H1 (cell line): ENCODE measurements around the gene CREB3L4. TPM values are rescaled to one million over a fixed set of nuclear protein-coding genes. Genes with fewer than 3 reads are reported as not detected.
"Not testable (repeated sequence)": the region's sequence is repeated elsewhere in the genome, so short reads cannot be mapped to it uniquely, and the experiment has no call there.

Experiments used
- CTCF ChIA-PET: fragments of 300-600 bp; sonication (Branson Sonifier 250); formaldehyde crosslinking; loops from one replicate; lab custom pipeline; 2021; ENCODE audit not compliant: partially characterized antibody; lab: Charles Lee
- POLR2A ChIA-PET: fragments of 300-600 bp; sonication (Branson Sonifier 250); formaldehyde crosslinking; loops from one replicate; lab custom pipeline; 2021; ENCODE audit warnings: inconsistent platforms; ENCODE audit not compliant: partially characterized antibody; lab: Charles Lee
- DNase-seq, 2 experiments: peaks; one replicate each; pipeline versions ENCODE4 v3.0.0 to v3.0.0-alpha.2; 2010 to 2022; ENCODE audit warnings: low spot score in 2 of 2, low read depth in 1 of 2, mixed read lengths in 1 of 2
- FAIRE-seq: peaks from 2 replicates; lab custom pipeline; 2011; peaks lifted over from hg19 to GRCh38; lab: Jason Lieb, UNC
- H2AFZ ChIP-seq: 2 replicates; pipeline ENCODE4 v1.8.1; 2012; ENCODE audit warnings: low read length, inconsistent platforms
- H2AK5ac ChIP-seq: 2 replicates; pipeline ENCODE4 v1.6.1; 2013; ENCODE audit warnings: low read depth, low read length
- H2BK120ac ChIP-seq: replicated peaks from 2 replicates; pipeline ENCODE3; 2013; ENCODE audit warnings: low read depth, low read length, inconsistent platforms
- H2BK12ac ChIP-seq: 2 replicates; pipeline ENCODE4 v1.6.1; 2013; ENCODE audit warnings: low read depth, low read length
- H2BK15ac ChIP-seq: 2 replicates; pipeline ENCODE4 v1.6.1; 2013; ENCODE audit warnings: low read length
- H2BK20ac ChIP-seq: 2 replicates; pipeline ENCODE4 v1.6.1; 2013; ENCODE audit warnings: low read length
- H2BK5ac ChIP-seq: 2 replicates; pipeline ENCODE4 v1.6.1; 2013; ENCODE audit warnings: low read depth, low read length
- H3K14ac ChIP-seq: 2 replicates; pipeline ENCODE4 v1.6.1; 2013; ENCODE audit warnings: inconsistent platforms; ENCODE audit not compliant: insufficient read length
- H3K18ac ChIP-seq: 2 replicates; pipeline ENCODE4 v1.6.1; 2013; ENCODE audit warnings: low read length; ENCODE audit errors: extremely low read depth
- H3K23ac ChIP-seq: 2 replicates; pipeline ENCODE4 v1.6.1; 2013; ENCODE audit warnings: inconsistent platforms; ENCODE audit not compliant: insufficient read length
- H3K23me2 ChIP-seq: 2 replicates; pipeline ENCODE4 v1.6.1; 2013; ENCODE audit warnings: low read depth, low read length
- H3K27ac ChIP-seq: 2 replicates; pipeline ENCODE4 v1.6.1; 2011; ENCODE audit warnings: low read depth, low read length, inconsistent platforms
- H3K27me3 ChIP-seq, 4 experiments: replicated peaks in 1 of 4; 1 replicate in 1 of 4; 2 replicates in 3 of 4; pipeline versions ENCODE4 v1.6.1 to v1.8.1; 2011 to 2013; ENCODE audit warnings: low read length in 3 of 4, mild to moderate bottlenecking in 3 of 4, inconsistent platforms in 2 of 4, mixed read lengths in 2 of 4, moderate library complexity in 1 of 4; ENCODE audit not compliant: control insufficient read depth in 3 of 4, insufficient read depth in 3 of 4; ENCODE audit errors: extremely low read depth in 1 of 4
- H3K36me3 ChIP-seq, 4 experiments: 2 replicates each; pipeline versions ENCODE4 v1.6.1 to v1.8.1; 2011 to 2013; ENCODE audit warnings: mild to moderate bottlenecking in 4 of 4, low read length in 3 of 4, moderate library complexity in 2 of 4, control low read depth in 1 of 4, inconsistent platforms in 1 of 4; ENCODE audit not compliant: insufficient read depth in 4 of 4, control insufficient read depth in 2 of 4
- H3K4ac ChIP-seq: replicated peaks from 2 replicates; pipeline ENCODE3; 2013; ENCODE audit warnings: low read length, low read depth, mixed read lengths, inconsistent platforms; ENCODE audit not compliant: insufficient read length
- H3K4me1 ChIP-seq, 4 experiments: replicated peaks in 1 of 4; 1 replicate in 1 of 4; 2 replicates in 3 of 4; pipeline versions ENCODE4 v1.6.1 to v1.8.1; 2011 to 2013; ENCODE audit warnings: low read length in 3 of 4, inconsistent platforms in 2 of 4, mixed read lengths in 1 of 4; ENCODE audit not compliant: insufficient read depth in 4 of 4, control insufficient read depth in 3 of 4
- H3K4me2 ChIP-seq, 2 experiments: 2 replicates each; pipeline versions ENCODE4 v1.6.1 to v1.8.1; 2011 to 2013; ENCODE audit warnings: low read depth in 2 of 2, low read length in 2 of 2, control low read depth in 1 of 2, inconsistent platforms in 1 of 2, mild to moderate bottlenecking in 1 of 2; ENCODE audit not compliant: insufficient read depth in 1 of 2
- H3K4me3 ChIP-seq, 4 experiments: fragments of 200-600, 300-600 bp in 1 of 4; sonication (generic), shearing (Covaris generic), sonication (Bioruptor Twin) in 1 of 4; 2 replicates each; pipeline versions ENCODE4 v1.5.1 to v1.8.1; 2011 to 2016; ENCODE audit warnings: low read length in 4 of 4, low read depth in 3 of 4, control low read depth in 2 of 4, inconsistent platforms in 2 of 4, mild to moderate bottlenecking in 2 of 4, mixed read lengths in 1 of 4, moderate library complexity in 1 of 4; ENCODE audit not compliant: insufficient read depth in 2 of 4; ENCODE audit errors: extremely low read depth in 1 of 4
- H3K56ac ChIP-seq: replicated peaks from 2 replicates; pipeline ENCODE3; 2013; ENCODE audit warnings: low read depth, mild to moderate bottlenecking, mixed read lengths, low read length, inconsistent platforms; ENCODE audit not compliant: insufficient read length
- H3K79me1 ChIP-seq: 2 replicates; pipeline ENCODE4 v1.6.1; 2013; ENCODE audit warnings: low read depth, low read length, control low read depth
- H3K79me2 ChIP-seq, 2 experiments: 2 replicates each; pipeline versions ENCODE4 v1.6.1 to v1.8.1; 2012 to 2013; ENCODE audit warnings: low read length in 2 of 2, mild to moderate bottlenecking in 2 of 2, inconsistent platforms in 1 of 2; ENCODE audit not compliant: insufficient read depth in 2 of 2, control insufficient read depth in 1 of 2
- H3K9ac ChIP-seq, 4 experiments: replicated peaks in 1 of 4; 1 replicate in 1 of 4; 2 replicates in 3 of 4; pipeline versions ENCODE4 v1.6.1 to v1.8.1; 2011 to 2013; ENCODE audit warnings: low read depth in 3 of 4, low read length in 3 of 4, control low read depth in 2 of 4, mild to moderate bottlenecking in 2 of 4, moderate library complexity in 2 of 4, inconsistent platforms in 1 of 4; ENCODE audit errors: extremely low read depth in 1 of 4
- H3K9me3 ChIP-seq, 2 experiments: 2 replicates each; pipeline versions ENCODE4 v1.6.1 to v1.8.1; 2012 to 2013; ENCODE audit warnings: mild to moderate bottlenecking in 2 of 2, moderate library complexity in 2 of 2, control low read depth in 1 of 2, inconsistent platforms in 1 of 2, low read depth in 1 of 2, low read length in 1 of 2, mixed read lengths in 1 of 2; ENCODE audit not compliant: insufficient read depth in 2 of 2
- H4K20me1 ChIP-seq, 2 experiments: replicated peaks in 1 of 2; 2 replicates each; pipeline versions ENCODE3 to v1.8.1; 2011 to 2013; ENCODE audit warnings: inconsistent platforms in 2 of 2, low read length in 2 of 2, mild to moderate bottlenecking in 1 of 2; ENCODE audit not compliant: insufficient read depth in 2 of 2, control insufficient read depth in 1 of 2
- H4K5ac ChIP-seq: 2 replicates; pipeline ENCODE4 v1.6.1; 2013; ENCODE audit warnings: low read length, low read depth, mixed read lengths, inconsistent platforms; ENCODE audit not compliant: insufficient read length
- H4K8ac ChIP-seq: 2 replicates; pipeline ENCODE4 v1.8.0; 2013; ENCODE audit warnings: mild to moderate bottlenecking, moderate library complexity, low read length, inconsistent platforms; ENCODE audit not compliant: insufficient read depth; ENCODE audit errors: extremely low read depth
- H4K91ac ChIP-seq: replicated peaks from 2 replicates; pipeline ENCODE3; 2013; ENCODE audit warnings: low read length, mixed read lengths, inconsistent platforms; ENCODE audit not compliant: insufficient read length
- WGBS, 2 experiments: shearing (Covaris generic) in 1 of 2; methylation state at CpG; one replicate each; pipeline versions ENCODE4 v1.1.6 to v1.1.7; 2013 to 2015; ENCODE audit warnings: low lambda C conversion rate in 2 of 2, mixed read lengths in 2 of 2, inconsistent platforms in 1 of 2, low coverage in 1 of 2, missing lambda C conversion rate in 1 of 2; ENCODE audit not compliant: insufficient replicate concordance in 2 of 2, insufficient coverage in 1 of 2, insufficient read length in 1 of 2; ENCODE audit errors: extremely low coverage in 1 of 2, missing lambda C conversion rate in 1 of 2; 5-methylcytosine and 5-hydroxymethylcytosine counted together
- polyA plus RNA-seq, 7 experiments: library from polyadenylated mRNA; depleted of rRNA in 3 of 7; stranded (reverse) in 5 of 7; unstranded in 2 of 7; fragments of >200 nt in 5 of 7; fragments of 200-250 nt in 2 of 7; gene quantifications; 1 replicate in 5 of 7; 2 replicates in 1 of 7; 4 replicates in 1 of 7; pipeline versions ENCODE4 v1.2.1 to v1.2.3, GENCODE V29; 2011 to 2013; ENCODE audit warnings: missing spikeins in 2 of 7, mixed read lengths in 2 of 7
- total RNA-seq: library from RNA; stranded (reverse); fragmentation: NEBNext Ultra II Directional; extraction: Animal tissue kit (Norgen Biotek cat#: 25700); gene quantifications from 2 replicates; pipeline ENCODE4 v1.2.1, GENCODE V29; 2021

CREB3L4 gene
- total and polyA plus RNA-seq, 2 of the 8 experiments (the other 6 are each of a cell fraction or from before 2014, with no cell fraction given): 34.4 to 54.0 TPM

- peaks cover 0 to 10% (median 9%) of the 10 kb centered on the region in 4 experiments; a peak in 5 of 7 replicates for H3K4me1 ChIP-seq
- H3K23me2 ChIP-seq: peaks cover 18% of the 10 kb centered on the region
- DNase-seq, H4K8ac ChIP-seq, H4K91ac ChIP-seq, H2AK5ac ChIP-seq, H3K27ac ChIP-seq, H3K4me3 ChIP-seq, H3K79me1 ChIP-seq, H3K56ac ChIP-seq, H2BK12ac ChIP-seq, H3K14ac ChIP-seq, H4K5ac ChIP-seq, H3K9me3 ChIP-seq, H2BK20ac ChIP-seq, H4K20me1 ChIP-seq, H3K4me2 ChIP-seq, H2BK5ac ChIP-seq, H2BK15ac ChIP-seq, H3K4ac ChIP-seq, H3K27me3 ChIP-seq, H3K9ac ChIP-seq, FAIRE-seq, H2AFZ ChIP-seq, H2BK120ac ChIP-seq, H3K23ac ChIP-seq, H3K18ac ChIP-seq: not testable (repeated sequence)
- WGBS, 2 experiments: 100% methylated on average over 1 of the region's 2 CpGs; no CpG with 5 or more reads in 1 of the 2 experiments
- ChIA-PET CTCF (interaction anchor here (1.1 to 1.8 kb wide), 2 partner anchors 35 to 374 kb away, joined by 3 read pairs; partner anchors contain the start of gene DENND4B), POLR2A (interaction anchor here (0.7 to 11.6 kb wide), 5 partner anchors 8 to 220 kb away, joined by 3 to 276 read pairs (median 3); partner anchors contain the start of genes CREB3L4, RAB13, RPS27 and SLC39A1)
- H3K79me2 ChIP-seq: peaks cover 0 to 22% of the 10 kb centered on the region in 2 experiments; a peak in 2 of 4 replicates
- H3K36me3 ChIP-seq: peaks cover 5 to 37% (median 25%) of the 10 kb centered on the region in 4 experiments; a peak in 7 of 8 replicates
Observed at GRCh38 chr1:153981735-153982134, 14.0 kb downstream of the CREB3L4 start.
